GM23248 (cell line): ENCODE results near the gene RNF217.

ENCODE experiments used
- EZH2 ChIP-seq: fragments of 200-600 bp; sonication (generic); IDR thresholded peaks from 2 replicates; pipeline ENCODE4 v1.6.1; 2018; ENCODE audit warnings: antibody characterized with exemption, mild to moderate bottlenecking; ENCODE audit not compliant: insufficient read depth, poor library complexity, severe bottlenecking
- EZH2phosphoT487 ChIP-seq: fragments of 200-600 bp; sonication (generic); IDR thresholded peaks from 2 replicates; pipeline ENCODE4 v1.6.1; 2018; ENCODE audit warnings: antibody characterized with exemption, moderate library complexity, mild to moderate bottlenecking, low read depth; ENCODE audit not compliant: insufficient read depth

- TF ChIP-seq EZH2phosphoT487 (no peak), EZH2 (no peak)
Measured at GRCh38 chr6:125041740-125042459, 79.7 kb downstream of the RNF217 start.
